PFSK-1 (cell line): ENCODE measurements around the gene MEGF6.

ENCODE experiments used
- FOXP2 ChIP-seq: optimal IDR thresholded peaks from 2 replicates; pipeline ENCODE3; 2011; ENCODE audit warnings: borderline replicate concordance, control low read depth, inconsistent platforms; ENCODE audit not compliant: insufficient read depth; ENCODE audit errors: extremely low read length, extremely low read depth
- POLR2AphosphoS5 ChIP-seq: IDR thresholded peaks from 2 replicates; pipeline ENCODE4 v1.6.1; 2012; ENCODE audit warnings: low read depth, mild to moderate bottlenecking, control low read depth, low read length, moderate library complexity
- SIN3A ChIP-seq: IDR thresholded peaks from 2 replicates; pipeline ENCODE4 v1.6.1; 2012; ENCODE audit warnings: mild to moderate bottlenecking, low read length, moderate library complexity, borderline replicate concordance; ENCODE audit not compliant: insufficient read depth
- TAF1 ChIP-seq: IDR thresholded peaks from 2 replicates; pipeline ENCODE4 v1.6.1; 2012; ENCODE audit warnings: low read length, control low read depth, borderline replicate concordance; ENCODE audit not compliant: insufficient read depth
- TF ChIP-seq, protein P1 (sequence below), 2 experiments: IDR thresholded peaks; 2 replicates each; pipeline versions ENCODE4 v1.6.1 to v1.8.0; 2011 to 2012; ENCODE audit warnings: low read depth in 2 of 2, low read length in 2 of 2, control low read depth in 1 of 2, inconsistent platforms in 1 of 2, mild to moderate bottlenecking in 1 of 2, moderate library complexity in 1 of 2; ENCODE audit not compliant: insufficient read depth in 1 of 2

The MEGF6 gene

DNA sequence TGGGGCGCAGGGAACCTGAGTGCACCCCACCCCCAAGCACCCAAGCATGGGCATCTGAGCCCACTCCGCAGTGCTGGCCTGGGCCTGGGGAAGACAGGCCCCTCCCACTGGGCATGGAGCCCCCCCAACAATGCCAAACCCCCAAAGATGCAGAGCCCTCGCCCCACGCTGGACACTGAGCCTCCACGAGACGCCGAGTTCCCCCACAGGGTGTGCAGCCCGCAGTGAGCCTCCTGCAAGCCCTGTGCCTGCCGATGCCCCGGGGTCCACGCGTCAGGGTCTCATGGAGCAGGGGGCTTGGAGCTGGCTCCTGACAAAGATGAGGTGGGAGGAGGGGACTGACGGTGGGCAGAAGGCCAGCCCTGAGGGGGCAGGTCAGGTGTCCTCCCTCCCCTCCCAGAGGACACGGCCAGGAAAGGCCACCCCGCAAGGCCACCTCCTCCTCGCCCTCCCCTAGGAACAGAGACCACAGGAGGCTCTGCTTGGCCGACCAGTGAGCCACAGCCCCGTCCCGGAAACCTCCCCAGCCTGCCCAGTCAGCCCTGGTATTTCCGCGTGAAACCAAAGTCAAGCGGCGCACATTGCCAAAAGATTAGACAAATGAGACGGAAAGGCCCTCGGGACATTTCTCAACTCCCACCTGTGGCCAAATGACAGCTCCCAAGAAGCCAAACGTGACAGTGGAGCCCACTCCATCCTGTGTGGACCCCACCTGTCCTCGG is 33.4 kb downstream of the MEGF6 start:
- no peak for TF ChIP-seq SIN3A
- TF ChIP-seq TAF1 = no peak
- TF ChIP-seq POLR2AphosphoS5 = no peak
- TF ChIP-seq, protein P1, sequence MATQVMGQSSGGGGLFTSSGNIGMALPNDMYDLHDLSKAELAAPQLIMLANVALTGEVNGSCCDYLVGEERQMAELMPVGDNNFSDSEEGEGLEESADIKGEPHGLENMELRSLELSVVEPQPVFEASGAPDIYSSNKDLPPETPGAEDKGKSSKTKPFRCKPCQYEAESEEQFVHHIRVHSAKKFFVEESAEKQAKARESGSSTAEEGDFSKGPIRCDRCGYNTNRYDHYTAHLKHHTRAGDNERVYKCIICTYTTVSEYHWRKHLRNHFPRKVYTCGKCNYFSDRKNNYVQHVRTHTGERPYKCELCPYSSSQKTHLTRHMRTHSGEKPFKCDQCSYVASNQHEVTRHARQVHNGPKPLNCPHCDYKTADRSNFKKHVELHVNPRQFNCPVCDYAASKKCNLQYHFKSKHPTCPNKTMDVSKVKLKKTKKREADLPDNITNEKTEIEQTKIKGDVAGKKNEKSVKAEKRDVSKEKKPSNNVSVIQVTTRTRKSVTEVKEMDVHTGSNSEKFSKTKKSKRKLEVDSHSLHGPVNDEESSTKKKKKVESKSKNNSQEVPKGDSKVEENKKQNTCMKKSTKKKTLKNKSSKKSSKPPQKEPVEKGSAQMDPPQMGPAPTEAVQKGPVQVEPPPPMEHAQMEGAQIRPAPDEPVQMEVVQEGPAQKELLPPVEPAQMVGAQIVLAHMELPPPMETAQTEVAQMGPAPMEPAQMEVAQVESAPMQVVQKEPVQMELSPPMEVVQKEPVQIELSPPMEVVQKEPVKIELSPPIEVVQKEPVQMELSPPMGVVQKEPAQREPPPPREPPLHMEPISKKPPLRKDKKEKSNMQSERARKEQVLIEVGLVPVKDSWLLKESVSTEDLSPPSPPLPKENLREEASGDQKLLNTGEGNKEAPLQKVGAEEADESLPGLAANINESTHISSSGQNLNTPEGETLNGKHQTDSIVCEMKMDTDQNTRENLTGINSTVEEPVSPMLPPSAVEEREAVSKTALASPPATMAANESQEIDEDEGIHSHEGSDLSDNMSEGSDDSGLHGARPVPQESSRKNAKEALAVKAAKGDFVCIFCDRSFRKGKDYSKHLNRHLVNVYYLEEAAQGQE (IDR thresholded peaks at IDR 0.05; ENCODE audit: insufficient read depth in 1 of 2, low read depth in 2 of 2, low read length in 2 of 2) = no peak
- TF ChIP-seq FOXP2 = no peak

DNA sequence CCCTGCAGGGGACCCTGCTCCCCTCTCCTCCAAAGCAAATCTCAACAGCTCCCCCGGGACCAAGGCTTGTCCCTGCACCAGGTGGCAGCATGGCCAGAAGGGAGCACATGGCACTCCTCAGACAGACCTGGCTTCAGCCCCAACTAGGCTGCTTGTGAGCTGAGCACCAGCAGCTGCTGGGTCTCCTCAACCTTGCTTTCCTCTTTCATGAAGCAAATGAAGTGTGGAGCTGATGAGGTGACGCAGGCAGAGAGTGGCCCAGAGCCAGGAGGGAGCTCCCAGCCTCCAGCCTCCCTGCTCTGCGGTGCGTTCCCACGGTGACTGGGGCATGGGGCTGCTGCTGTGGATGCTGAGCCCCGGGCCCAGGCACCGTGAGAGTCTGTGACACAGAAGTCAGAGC is 34.0 kb downstream of the MEGF6 start:
- TF ChIP-seq TAF1 = no peak
- no peak for TF ChIP-seq SIN3A
- TF ChIP-seq, protein P1 (IDR thresholded peaks at IDR 0.05; ENCODE audit: insufficient read depth in 1 of 2, low read depth in 2 of 2, low read length in 2 of 2) = no peak
- TF ChIP-seq FOXP2 = no peak
- TF ChIP-seq POLR2AphosphoS5 = no peak

DNA sequence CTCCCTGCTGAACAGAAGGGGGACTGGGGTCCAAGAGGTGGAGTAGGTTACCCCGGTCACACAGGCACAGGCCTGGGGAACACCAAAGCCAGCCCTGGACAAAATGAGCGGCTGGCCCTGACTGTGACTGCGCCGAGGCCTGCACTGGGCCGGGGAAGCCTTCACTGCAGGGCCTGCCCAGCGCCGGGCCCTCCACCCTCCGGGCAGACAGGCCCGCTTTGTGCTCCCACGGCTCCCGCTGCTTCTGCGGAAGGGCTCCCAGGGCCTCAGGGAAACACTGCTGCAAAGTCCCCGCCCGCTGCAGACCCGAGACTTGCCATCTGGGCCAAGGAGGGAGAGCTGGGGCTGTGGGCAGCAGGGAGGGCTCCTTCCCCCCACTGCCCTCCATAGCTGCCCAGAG is 35.3 kb downstream of the MEGF6 start:
- TF ChIP-seq TAF1 (no peak), POLR2AphosphoS5 (no peak), FOXP2 (no peak), SIN3A (no peak)
- TF ChIP-seq, protein P1 (IDR thresholded peaks at IDR 0.05; ENCODE audit: insufficient read depth in 1 of 2, low read depth in 2 of 2, low read length in 2 of 2) = no peak

GRCh38 chr1:3573500-3573899 is 37.8 kb downstream of the MEGF6 start:
- TF ChIP-seq SIN3A (no peak), FOXP2 (no peak), TAF1 (no peak), POLR2AphosphoS5 (no peak)
- TF ChIP-seq, protein P1 (IDR thresholded peaks at IDR 0.05; ENCODE audit: insufficient read depth in 1 of 2, low read depth in 2 of 2, low read length in 2 of 2) = no peak
